HCT116 (cell line): ENCODE measurements around the gene TTC16. TPM values are rescaled to one million over a fixed set of nuclear protein-coding genes. Genes with fewer than 3 reads are reported as not detected.

ENCODE experiments used
- ATAC-seq: fragments of 200-7000 bp; cut with Tn5 transposase; 2 replicates; pipeline ENCODE4 v1.9.1; 2020; ENCODE audit warnings: mild to moderate bottlenecking, moderate library complexity
- BruUV-seq: library from RNA; stranded (reverse); fragments of 400-500 nt; replicated peaks from 2 replicates; lab custom pipeline; 2021; lab: Mats Ljungman, UMichigan
- CTCF ChIA-PET: fragments of 300-600 bp; sonication (Branson Sonifier 250); formaldehyde crosslinking; loops from one replicate; lab custom pipeline; 2021; ENCODE audit warnings: antibody characterized with exemption; lab: Charles Lee
- POLR2A ChIA-PET: fragments of 300-600, 350-600 bp; sonication (Branson Sonifier 250); formaldehyde crosslinking; loops from one replicate; lab custom pipeline; 2021; ENCODE audit warnings: antibody characterized with exemption; lab: Charles Lee
- RAD21 ChIA-PET, 2 experiments: fragments of 300-600 bp; sonication (Branson Sonifier 250); formaldehyde crosslinking; loops; one replicate each; lab custom pipeline; 2023; ENCODE audit warnings: low total read pairs in 2 of 2; ENCODE audit not compliant: uncharacterized antibody in 2 of 2, unreplicated experiment in 2 of 2, low non-redundant PET in 1 of 2; lab: Charles Lee
- DNase-seq: peaks from one replicate; pipeline ENCODE4 v3.0.0-alpha.2; 2010; ENCODE audit warnings: low read depth, low spot score
- H2AFZ ChIP-seq: fragments of 200-600 bp; shearing (Covaris generic), sonication (generic); 2 replicates; pipeline ENCODE4 v1.6.1; 2017; ENCODE audit warnings: low read depth, mixed run types, mixed read lengths, antibody characterized with exemption, low read length; ENCODE audit not compliant: poor library complexity, severe bottlenecking
- H3K27ac ChIP-seq: 2 replicates; pipeline ENCODE4 v1.5.1; 2012; ENCODE audit warnings: low read depth, low read length
- H3K27me3 ChIP-seq: fragments of 200-600 bp; sonication (generic); 2 replicates; pipeline ENCODE4 v1.6.1; 2016; ENCODE audit warnings: mixed run types, low read length, mixed read lengths; ENCODE audit not compliant: insufficient read depth
- H3K36me3 ChIP-seq, 2 experiments: fragments of 200-500 bp in 1 of 2; fragments of 200-600 bp in 1 of 2; sonication (Bioruptor generic) in 1 of 2; sonication (generic) in 1 of 2; 2 replicates each; pipeline versions ENCODE4 v1.5.1 to v1.6.1; 2014 to 2016; ENCODE audit warnings: low read length in 2 of 2, inconsistent platforms in 1 of 2, mixed read lengths in 1 of 2, mixed run types in 1 of 2; ENCODE audit not compliant: insufficient read depth in 2 of 2, control insufficient read depth in 1 of 2
- H3K4me1 ChIP-seq, 2 experiments: fragments of 200-600 bp in 1 of 2; sonication (generic) in 1 of 2; 2 replicates each; pipeline versions ENCODE4 v1.5.1 to v1.6.1; 2012 to 2017; ENCODE audit warnings: low read length in 2 of 2, inconsistent platforms in 1 of 2, mild to moderate bottlenecking in 1 of 2, mixed read lengths in 1 of 2, mixed run types in 1 of 2, moderate library complexity in 1 of 2; ENCODE audit not compliant: insufficient read depth in 2 of 2, control insufficient read depth in 1 of 2
- H3K4me2 ChIP-seq: fragments of 200-600 bp; sonication (generic); 2 replicates; pipeline ENCODE4 v1.6.1; 2017; ENCODE audit warnings: mixed run types, low read length, mixed read lengths
- H3K4me3 ChIP-seq, 2 experiments: fragments of 200-600 bp in 1 of 2; sonication (generic) in 1 of 2; replicated peaks in 1 of 2; 2 replicates each; pipeline ENCODE4 v1.5.1; 2011 to 2016; ENCODE audit warnings: low read length in 2 of 2, control low read depth in 1 of 2, low read depth in 1 of 2, mild to moderate bottlenecking in 1 of 2, mixed read lengths in 1 of 2, mixed run types in 1 of 2
- H3K79me2 ChIP-seq: fragments of 200-600 bp; sonication (generic); 2 replicates; pipeline ENCODE4 v1.6.1; 2017; ENCODE audit warnings: mild to moderate bottlenecking, mixed run types, low read length, moderate library complexity, mixed read lengths; ENCODE audit not compliant: insufficient read depth
- H3K9ac ChIP-seq: fragments of 200-600 bp; sonication (generic); 2 replicates; pipeline ENCODE4 v1.6.1; 2016; ENCODE audit warnings: low read length, mixed read lengths
- H3K9me2 ChIP-seq: fragments of 200-600 bp; sonication (generic), shearing (Covaris generic); 2 replicates; pipeline ENCODE4 v1.6.1; 2017; ENCODE audit warnings: mixed run types, mild to moderate bottlenecking, moderate library complexity; ENCODE audit not compliant: insufficient read depth
- H3K9me3 ChIP-seq, 2 experiments: fragments of 200-500 bp in 1 of 2; fragments of 200-600 bp in 1 of 2; sonication (Bioruptor generic) in 1 of 2; sonication (generic) in 1 of 2; 2 replicates each; pipeline ENCODE4 v1.6.1; 2014 to 2017; ENCODE audit warnings: low read length in 2 of 2, mixed read lengths in 2 of 2, inconsistent platforms in 1 of 2, low read depth in 1 of 2, mild to moderate bottlenecking in 1 of 2, mixed run types in 1 of 2, moderate library complexity in 1 of 2; ENCODE audit not compliant: control insufficient read depth in 1 of 2, insufficient read depth in 1 of 2
- H4K20me1 ChIP-seq: fragments of 200-600 bp; sonication (generic), shearing (Covaris generic); 2 replicates; pipeline ENCODE4 v1.6.1; 2017; ENCODE audit warnings: mixed run types, mild to moderate bottlenecking, moderate library complexity; ENCODE audit not compliant: insufficient read depth
- CEBPB ChIP-seq: IDR thresholded peaks from 2 replicates; pipeline ENCODE4 v1.6.1; 2012; ENCODE audit warnings: low read depth
- ELF1 ChIP-seq: IDR thresholded peaks from 2 replicates; pipeline ENCODE4 v1.6.1; 2012; ENCODE audit warnings: low read depth, borderline replicate concordance
- EZH2 ChIP-seq: fragments of 200-600 bp; sonication (generic); IDR thresholded peaks from 2 replicates; pipeline ENCODE4 v1.6.1; 2017; ENCODE audit warnings: antibody characterized with exemption, mixed run types
- EZH2phosphoT487 ChIP-seq: fragments of 200-600 bp; IDR thresholded peaks from 2 replicates; pipeline ENCODE4 v1.6.1; 2018; ENCODE audit warnings: antibody characterized with exemption, borderline replicate concordance
- FOSL1 ChIP-seq: IDR thresholded peaks from 2 replicates; pipeline ENCODE4 v1.6.1; 2012; ENCODE audit warnings: low read depth
- JUND ChIP-seq: IDR thresholded peaks from 2 replicates; pipeline ENCODE4 v1.6.1; 2012
- POLR2AphosphoS5 ChIP-seq: IDR thresholded peaks from 2 replicates; pipeline ENCODE4 v1.6.1; 2011; ENCODE audit warnings: mild to moderate bottlenecking, low read depth, low read length, moderate library complexity
- RAD21 ChIP-seq: IDR thresholded peaks from 2 replicates; pipeline ENCODE4 v1.6.1; 2012; ENCODE audit warnings: low read depth, mild to moderate bottlenecking
- SRF ChIP-seq: IDR thresholded peaks from 2 replicates; pipeline ENCODE4 v1.6.1; 2012; ENCODE audit warnings: low read depth
- TCF7L2 ChIP-seq: IDR thresholded peaks from 2 replicates; pipeline ENCODE4 v1.7.0; 2011; ENCODE audit warnings: borderline replicate concordance, inconsistent platforms; ENCODE audit not compliant: insufficient read depth, insufficient read length; ENCODE audit errors: extremely low read depth
- intact Hi-C: fragments of 100-400 bp; cut with micrococcal nuclease; formaldehyde crosslinking; loops from 2 replicates; pipeline ENCODE4 v1.10.0; 2022
- total RNA-seq: library from RNA; stranded (reverse); gene quantifications from one replicate; pipeline ENCODE4 v1.2.1, GENCODE V29; 2021; ENCODE audit not compliant: unreplicated experiment
- TF ChIP-seq, protein P1 (sequence below), 3 experiments: fragments of 200-600 bp in 1 of 3; sonication (generic) in 1 of 3; IDR thresholded peaks in 2 of 3; conservative IDR thresholded peaks in 1 of 3; 2 replicates each; pipeline ENCODE4 v1.5.1; 2012 to 2017; ENCODE audit warnings: low read depth in 2 of 3, low read length in 2 of 3, antibody characterized with exemption in 1 of 3, borderline replicate concordance in 1 of 3, control low read depth in 1 of 3, mild to moderate bottlenecking in 1 of 3, mixed read lengths in 1 of 3, mixed run types in 1 of 3, moderate library complexity in 1 of 3; ENCODE audit not compliant: insufficient read depth in 1 of 3
- TF ChIP-seq, protein P2 (sequence below): IDR thresholded peaks from 2 replicates; pipeline ENCODE4 v1.6.1; 2012

TTC16 gene
- total RNA-seq, 1 experiment from 2014 or later: not detected

DNA sequence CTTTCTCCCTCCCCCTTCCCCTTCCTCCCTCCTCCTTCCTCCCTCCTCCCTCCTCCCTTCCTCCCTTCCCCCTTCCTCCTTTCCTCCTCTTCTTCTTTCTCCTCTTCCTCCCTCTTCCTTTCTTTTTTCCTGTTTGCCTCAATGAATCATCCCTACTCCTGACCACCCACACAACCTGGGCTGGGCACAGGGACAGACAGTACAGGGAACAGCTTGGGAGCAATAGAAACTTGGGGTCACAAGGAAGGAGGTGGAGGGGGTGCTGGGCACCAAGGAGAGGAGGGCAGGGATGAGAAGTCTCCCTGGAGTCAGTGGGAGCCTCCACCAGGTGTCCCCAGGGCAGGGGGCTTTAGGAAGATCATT lies 5.0 kb downstream of the TTC16 start:
- no TSS peak for BruUV-seq
- H3K9ac ChIP-seq: peak overlapping the region; percentile 42
- no peaks in the 10 kb centered on the region for H3K27me3 ChIP-seq
- peaks cover 52 to 65% of the 10 kb centered on the region in 2 experiments for H3K4me1 ChIP-seq
- ATAC-seq (peak; percentile 3), DNase-seq (no peak)
- POLR2A ChIA-PET: interaction anchor here (0.6 to 1.1 kb wide), 4 partner anchors 14 to 149 kb away, joined by 3 to 6 read pairs (median 4); partner anchors contain the start of gene TOR2A
- H3K36me3 ChIP-seq: no peaks in the 10 kb centered on the region
- H3K79me2 ChIP-seq: no peaks in the 10 kb centered on the region
- no peaks in the 10 kb centered on the region for H3K9me3 ChIP-seq
- intact Hi-C loops: loop anchor here (1.0 to 5.0 kb wide), 3 partner anchors 109 to 217 kb away; partner anchors contain the start of gene STXBP1
- TF ChIP-seq SRF: no peak
- TF ChIP-seq CEBPB: no peak
- TF ChIP-seq POLR2AphosphoS5: no peak
- TF ChIP-seq RAD21: no peak
- TF ChIP-seq, protein P1, sequence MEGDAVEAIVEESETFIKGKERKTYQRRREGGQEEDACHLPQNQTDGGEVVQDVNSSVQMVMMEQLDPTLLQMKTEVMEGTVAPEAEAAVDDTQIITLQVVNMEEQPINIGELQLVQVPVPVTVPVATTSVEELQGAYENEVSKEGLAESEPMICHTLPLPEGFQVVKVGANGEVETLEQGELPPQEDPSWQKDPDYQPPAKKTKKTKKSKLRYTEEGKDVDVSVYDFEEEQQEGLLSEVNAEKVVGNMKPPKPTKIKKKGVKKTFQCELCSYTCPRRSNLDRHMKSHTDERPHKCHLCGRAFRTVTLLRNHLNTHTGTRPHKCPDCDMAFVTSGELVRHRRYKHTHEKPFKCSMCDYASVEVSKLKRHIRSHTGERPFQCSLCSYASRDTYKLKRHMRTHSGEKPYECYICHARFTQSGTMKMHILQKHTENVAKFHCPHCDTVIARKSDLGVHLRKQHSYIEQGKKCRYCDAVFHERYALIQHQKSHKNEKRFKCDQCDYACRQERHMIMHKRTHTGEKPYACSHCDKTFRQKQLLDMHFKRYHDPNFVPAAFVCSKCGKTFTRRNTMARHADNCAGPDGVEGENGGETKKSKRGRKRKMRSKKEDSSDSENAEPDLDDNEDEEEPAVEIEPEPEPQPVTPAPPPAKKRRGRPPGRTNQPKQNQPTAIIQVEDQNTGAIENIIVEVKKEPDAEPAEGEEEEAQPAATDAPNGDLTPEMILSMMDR (IDR thresholded peaks at IDR 0.05 in 2 of 3, conservative IDR thresholded peaks at IDR 0.05 in 1 of 3; ENCODE audit: borderline replicate concordance in 1 of 3, insufficient read depth in 1 of 3, low read depth in 2 of 3, low read length in 2 of 3): no peak
- TF ChIP-seq, protein P2, sequence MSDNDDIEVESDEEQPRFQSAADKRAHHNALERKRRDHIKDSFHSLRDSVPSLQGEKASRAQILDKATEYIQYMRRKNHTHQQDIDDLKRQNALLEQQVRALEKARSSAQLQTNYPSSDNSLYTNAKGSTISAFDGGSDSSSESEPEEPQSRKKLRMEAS: no peak
- no peak for TF ChIP-seq FOSL1
- TF ChIP-seq ELF1: no peak
- TF ChIP-seq TCF7L2: no peak
- no peak for TF ChIP-seq JUND
- no peak for TF ChIP-seq EZH2
- TF ChIP-seq EZH2phosphoT487: no peak
- H2AFZ ChIP-seq: no peak overlapping the region
- H3K9me2 ChIP-seq: no peaks in the 10 kb centered on the region
- RAD21 ChIA-PET: no interaction called here
- peak overlapping the region; percentile 93 for H3K27ac ChIP-seq
- no peaks in the 10 kb centered on the region for H4K20me1 ChIP-seq
- peak overlapping the region; percentile 86 for H3K4me2 ChIP-seq
- peak overlapping the region; percentile 27 to 48 for H3K4me3 ChIP-seq
- CTCF ChIA-PET: interaction anchor here (0.6 to 1.4 kb wide), 3 partner anchors 104 to 201 kb away, joined by 3 to 4 read pairs (median 3); no protein-coding TSS in a partner anchor
